ENCODE results near the gene CDH3.

CDH3 gene

DNA sequence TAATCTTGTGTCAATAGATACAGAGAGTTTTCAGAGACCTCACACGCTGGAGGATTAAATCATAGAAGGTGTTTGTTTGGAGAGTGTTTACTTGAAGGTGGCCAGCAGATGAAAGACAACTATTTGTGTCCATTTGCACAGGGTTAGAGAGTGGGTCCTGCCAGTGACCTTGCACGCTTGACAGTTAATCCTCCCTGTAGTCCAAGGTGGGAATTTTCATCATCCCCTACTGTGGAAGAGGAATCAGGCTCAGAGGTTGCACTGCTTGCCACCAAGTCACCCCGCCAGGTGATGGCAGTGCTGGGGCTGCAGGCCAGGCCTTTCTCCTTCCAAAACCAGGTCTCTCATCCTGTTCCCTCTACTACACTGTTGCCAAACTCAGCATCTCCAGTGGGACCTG, 104.3 kb downstream of the CDH3 start:
- H3K4me1 ChIP-seq (ENCODE audit: control insufficient read depth in 1 of 2, insufficient read depth in 2 of 2, low read length in 2 of 2), result peaks cover 26 to 47% of the 10 kb centered on the region in 2 donors
- H3K9ac ChIP-seq (ENCODE audit: low read depth in 1 of 2, low read length in 2 of 2), result no peak overlapping the region
- H3K36me3 ChIP-seq (ENCODE audit: control insufficient read depth in 1 of 2, insufficient read depth in 2 of 2, low read length in 2 of 2), result peaks cover 3 to 18% of the 10 kb centered on the region in 2 donors

More for the DNA sequence above, 104.3 kb downstream of the CDH3 start:
- H3K27ac ChIP-seq (ENCODE audit: low read depth, low read length), result no peak overlapping the region
- H3K9me3 ChIP-seq (ENCODE audit: control insufficient read depth in 1 of 2, low read length in 2 of 2), result no peaks in the 10 kb centered on the region
- H3K27me3 ChIP-seq (ENCODE audit: control insufficient read depth in 1 of 2, insufficient read depth in 2 of 2, low read length in 2 of 2), result no peaks in the 10 kb centered on the region
- no peak overlapping the region for H3K4me3 ChIP-seq (ENCODE audit: low read depth in 1 of 2, low read length in 2 of 2)

Data from duodenal mucosa (tissue), 2 donors.